GM10266 (cell line): Measurements from ENCODE around the gene SULT1C4.

Experiments
- DNase-seq: peaks from one replicate; pipeline ENCODE4 v3.0.0; 2012; ENCODE audit errors: extremely low spot score
- TF ChIP-seq, protein P1 (sequence below): IDR thresholded peaks from 2 replicates; pipeline ENCODE4 v1.5.1; 2012; ENCODE audit warnings: mild to moderate bottlenecking, low read depth; ENCODE audit not compliant: control insufficient read depth, insufficient read depth; ENCODE audit errors: missing control alignments

SULT1C4 gene

GRCh38 chr2:108399479-108399878 lies 21.7 kb downstream of the SULT1C4 start:
- TF ChIP-seq, protein P1, sequence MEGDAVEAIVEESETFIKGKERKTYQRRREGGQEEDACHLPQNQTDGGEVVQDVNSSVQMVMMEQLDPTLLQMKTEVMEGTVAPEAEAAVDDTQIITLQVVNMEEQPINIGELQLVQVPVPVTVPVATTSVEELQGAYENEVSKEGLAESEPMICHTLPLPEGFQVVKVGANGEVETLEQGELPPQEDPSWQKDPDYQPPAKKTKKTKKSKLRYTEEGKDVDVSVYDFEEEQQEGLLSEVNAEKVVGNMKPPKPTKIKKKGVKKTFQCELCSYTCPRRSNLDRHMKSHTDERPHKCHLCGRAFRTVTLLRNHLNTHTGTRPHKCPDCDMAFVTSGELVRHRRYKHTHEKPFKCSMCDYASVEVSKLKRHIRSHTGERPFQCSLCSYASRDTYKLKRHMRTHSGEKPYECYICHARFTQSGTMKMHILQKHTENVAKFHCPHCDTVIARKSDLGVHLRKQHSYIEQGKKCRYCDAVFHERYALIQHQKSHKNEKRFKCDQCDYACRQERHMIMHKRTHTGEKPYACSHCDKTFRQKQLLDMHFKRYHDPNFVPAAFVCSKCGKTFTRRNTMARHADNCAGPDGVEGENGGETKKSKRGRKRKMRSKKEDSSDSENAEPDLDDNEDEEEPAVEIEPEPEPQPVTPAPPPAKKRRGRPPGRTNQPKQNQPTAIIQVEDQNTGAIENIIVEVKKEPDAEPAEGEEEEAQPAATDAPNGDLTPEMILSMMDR, result no peak
- DNase-seq, result no peak

DNA sequence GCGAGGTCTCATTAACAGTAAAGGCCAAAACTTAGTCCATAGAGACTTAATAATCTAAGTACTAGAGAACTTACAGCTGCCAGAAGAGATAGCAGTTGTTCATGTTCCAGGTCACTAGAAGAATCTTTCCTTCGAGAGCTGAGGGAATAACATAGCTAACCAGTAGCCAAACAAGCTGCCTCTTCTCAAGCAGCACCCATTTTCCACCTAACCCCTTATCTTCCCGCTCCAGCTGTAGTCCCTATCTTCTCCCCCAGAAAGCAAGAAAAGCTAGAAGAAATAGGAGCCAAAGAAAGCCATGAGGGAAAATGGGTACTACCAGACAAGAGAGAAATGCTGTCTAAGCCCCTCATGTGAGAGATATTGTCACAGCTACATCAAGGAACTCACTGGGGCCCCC lies 24.0 kb downstream of the SULT1C4 start:
- TF ChIP-seq, protein P1, result no peak
- no peak for DNase-seq

- DNase-seq, result no peak
- TF ChIP-seq, protein P1, result no peak
Measured at GRCh38 chr2:108403494-108403893, 25.7 kb downstream of the SULT1C4 start.

- DNase-seq, result no peak
- TF ChIP-seq, protein P1, result no peak
Measured at GRCh38 chr2:108404784-108405397, 27.1 kb downstream of the SULT1C4 start.

GRCh38 chr2:108407864-108408729 lies 30.3 kb downstream of the SULT1C4 start:
- peak; percentile 23 for DNase-seq
- TF ChIP-seq, protein P1, result no peak

GRCh38 chr2:108409768-108410167 lies 32.0 kb downstream of the SULT1C4 start:
- TF ChIP-seq, protein P1, result no peak
- no peak for DNase-seq
